ENCODE measurements around the gene GALNT12.

GALNT12 gene

DNA sequence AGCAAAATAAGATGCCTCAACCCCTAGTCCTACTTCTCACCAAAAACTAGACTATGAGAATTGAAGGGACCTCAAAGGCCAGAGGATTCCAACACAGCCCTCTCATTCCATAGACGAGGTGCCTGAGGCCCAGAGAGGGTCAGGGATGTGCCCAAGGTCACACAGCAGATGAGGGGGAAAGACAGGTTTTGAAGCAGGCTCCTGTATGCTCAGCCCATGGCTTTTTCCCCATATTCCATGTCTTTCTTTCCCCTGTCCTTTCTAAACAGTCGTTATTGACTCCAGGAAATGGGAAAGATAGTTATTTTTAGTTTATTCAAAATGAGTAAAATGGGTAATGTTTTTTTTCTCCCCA is 75.1 kb downstream of the GALNT12 start:
- DNase-seq = no peak

DNA sequence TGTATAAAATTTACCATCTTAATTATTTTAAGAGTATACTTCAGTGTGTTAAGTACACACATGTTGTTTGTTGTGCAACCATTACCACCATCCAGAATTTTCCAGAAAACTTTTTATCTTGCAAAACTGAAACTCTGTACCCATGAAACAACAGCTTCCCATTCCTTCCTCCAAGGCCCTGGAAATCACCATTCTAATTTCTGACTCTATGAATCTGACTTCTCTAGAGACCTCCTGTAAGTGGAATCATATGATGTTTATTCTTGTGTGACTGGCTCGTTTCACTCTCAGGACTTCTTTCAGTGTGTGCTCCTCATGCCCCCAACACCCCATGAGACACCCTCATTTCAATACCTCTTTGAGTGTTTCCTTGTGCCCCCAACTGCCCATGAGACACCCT is 75.8 kb downstream of the GALNT12 start:
- DNase-seq = no peak

DNA sequence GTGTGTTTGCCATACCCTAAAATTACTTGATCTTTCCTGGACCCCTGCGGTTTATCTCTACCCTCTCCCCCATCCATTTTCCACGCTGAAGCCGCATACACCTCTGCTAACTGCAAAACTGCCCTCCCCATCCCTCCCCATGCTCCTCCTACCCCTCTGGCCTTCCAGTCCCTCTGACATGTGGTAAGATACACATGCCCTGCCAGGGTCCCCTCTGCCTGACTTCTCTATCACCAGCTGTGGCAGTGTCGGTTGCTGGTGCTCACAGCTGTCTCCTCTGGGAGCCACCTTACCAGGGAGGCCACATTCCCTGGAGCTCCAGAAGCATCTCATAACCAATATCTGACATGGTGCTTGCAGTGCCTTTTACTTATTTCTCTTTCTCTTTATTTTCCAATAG is 77.4 kb downstream of the GALNT12 start:
- DNase-seq = no peak

DNA sequence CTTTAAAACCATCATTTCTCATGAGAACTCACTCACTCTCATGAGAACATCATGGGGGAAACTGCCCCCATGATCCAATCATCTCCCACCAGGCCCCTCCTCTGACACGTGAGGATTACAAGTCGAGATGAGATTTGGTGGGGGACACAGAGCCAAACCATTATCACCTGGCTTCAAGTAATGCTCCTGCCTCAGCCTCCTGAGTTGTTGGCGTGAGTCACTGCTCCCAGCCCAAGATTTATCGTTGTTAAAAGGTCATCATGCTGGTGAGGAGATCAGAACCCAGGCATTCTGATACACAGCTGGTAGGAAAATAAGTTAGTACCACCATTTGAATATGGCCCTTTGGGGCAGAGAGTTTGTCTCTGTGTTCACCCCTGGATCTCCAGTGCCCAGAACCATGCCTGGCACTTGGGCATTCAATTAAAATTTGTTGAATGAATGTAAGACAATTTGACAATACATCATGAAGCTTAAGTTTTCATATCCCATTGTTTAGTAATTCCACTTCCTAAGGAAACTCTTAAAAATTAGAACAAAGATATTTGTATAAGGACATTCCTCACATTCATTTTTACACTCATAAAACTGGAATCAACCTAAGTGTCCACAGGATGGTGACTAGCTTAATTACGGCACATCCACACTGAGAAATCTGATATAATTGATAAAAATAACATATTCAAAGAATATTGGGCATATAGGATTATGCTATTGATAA is 78.3 kb downstream of the GALNT12 start:
- DNase-seq = no peak

DNA sequence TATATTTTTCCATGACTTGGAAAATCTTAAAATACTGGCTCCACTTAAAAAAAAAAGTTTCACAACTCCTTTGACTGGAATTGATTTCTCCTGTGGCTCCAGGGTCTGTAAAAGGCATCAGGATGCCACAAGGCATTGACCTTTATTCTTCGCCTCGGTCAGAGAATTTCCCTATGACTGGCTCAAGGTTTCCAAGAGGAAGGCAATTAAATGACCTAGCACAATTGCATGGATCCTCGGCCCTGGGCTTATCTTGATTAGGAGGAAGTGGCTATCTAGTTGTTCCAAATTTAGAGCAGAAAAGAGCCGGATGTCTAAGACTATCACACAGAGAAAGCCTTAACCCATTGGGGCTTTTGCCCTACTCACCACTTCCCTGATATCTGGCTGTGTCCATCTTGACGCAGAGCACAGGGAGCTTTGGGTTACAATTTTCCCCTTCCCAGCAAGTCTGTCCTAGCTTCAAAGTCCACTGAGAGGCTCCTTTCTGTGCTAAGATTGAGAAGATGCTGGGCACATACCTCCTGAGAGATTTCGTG is 79.3 kb downstream of the GALNT12 start:
- no peak for DNase-seq

DNA sequence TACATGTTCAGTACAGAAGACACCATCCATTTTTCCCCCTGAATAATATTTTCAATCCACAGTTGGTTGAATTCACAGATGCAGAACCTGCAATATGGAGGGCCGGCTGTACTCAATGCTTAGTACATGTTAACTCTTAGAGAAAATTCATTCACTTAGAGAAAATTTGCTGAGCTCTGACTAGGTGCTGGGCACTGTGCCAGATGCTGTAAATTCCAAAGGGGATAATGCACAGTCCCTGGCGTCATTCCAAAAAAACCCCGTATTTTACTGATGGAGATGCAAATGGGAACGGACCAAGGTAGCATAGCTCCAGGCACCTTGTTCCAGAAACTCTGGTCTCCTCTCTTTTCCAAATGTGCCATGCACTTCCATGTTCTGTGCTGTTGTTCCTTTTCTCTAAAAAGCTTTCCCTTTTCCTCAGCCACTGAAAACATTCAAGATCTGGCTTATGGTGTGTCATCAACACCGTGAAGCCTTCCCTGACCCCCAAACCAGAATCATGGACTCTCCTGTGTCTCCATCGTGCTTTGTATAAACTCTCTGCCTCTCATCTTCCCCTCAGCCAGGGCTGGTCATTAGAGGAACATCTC is 80.5 kb downstream of the GALNT12 start:
- DNase-seq = no peak

DNA sequence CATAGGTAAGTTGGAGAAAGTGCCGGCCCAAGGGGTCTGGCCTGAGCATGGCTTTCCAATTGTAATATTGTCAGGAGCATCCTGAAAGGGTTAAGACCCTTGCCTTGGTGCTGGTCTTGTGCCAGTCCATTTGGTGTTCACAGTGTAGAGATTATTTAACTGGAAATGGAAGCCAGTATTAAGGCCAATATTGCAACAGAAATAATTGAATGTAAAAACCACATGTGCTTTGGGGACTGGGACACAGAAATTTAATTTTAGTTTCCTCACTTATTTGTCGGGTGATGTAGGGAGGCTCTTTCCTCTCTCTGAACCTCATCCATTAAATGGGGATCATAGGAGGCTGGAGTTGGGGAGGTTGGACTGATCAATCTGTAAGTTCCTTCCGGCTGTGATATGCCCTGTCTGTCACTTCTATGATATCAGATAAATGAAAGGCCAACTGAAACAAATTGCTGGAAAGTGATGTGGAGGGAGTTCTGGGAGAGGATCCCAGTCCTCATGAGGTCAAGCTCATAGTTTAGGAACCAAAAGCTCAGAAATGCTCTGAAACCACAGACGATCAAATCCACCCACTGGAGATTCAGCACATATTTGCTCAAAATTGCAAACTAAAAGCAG is 81.4 kb downstream of the GALNT12 start:
- no peak for DNase-seq

DNA sequence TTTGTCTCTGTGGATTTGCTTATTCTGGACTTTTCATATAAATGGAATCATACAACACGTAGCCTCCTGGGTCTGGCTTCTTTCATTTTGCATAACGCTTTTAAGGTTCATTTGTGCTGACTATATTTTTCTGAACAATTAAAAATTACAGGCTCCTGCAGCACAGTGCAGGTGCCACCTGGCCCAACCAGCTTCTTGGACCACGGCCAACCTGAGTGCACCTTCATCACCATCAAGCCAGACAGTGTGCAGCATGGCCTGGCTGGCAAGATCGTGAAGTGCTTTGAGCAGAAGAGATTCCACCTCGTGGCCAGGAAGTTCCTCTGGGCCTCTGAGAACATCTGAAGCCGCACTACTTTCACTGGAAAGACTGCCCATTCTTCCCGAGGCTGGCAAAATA is 82.8 kb downstream of the GALNT12 start:
- no peak for DNase-seq

DNA sequence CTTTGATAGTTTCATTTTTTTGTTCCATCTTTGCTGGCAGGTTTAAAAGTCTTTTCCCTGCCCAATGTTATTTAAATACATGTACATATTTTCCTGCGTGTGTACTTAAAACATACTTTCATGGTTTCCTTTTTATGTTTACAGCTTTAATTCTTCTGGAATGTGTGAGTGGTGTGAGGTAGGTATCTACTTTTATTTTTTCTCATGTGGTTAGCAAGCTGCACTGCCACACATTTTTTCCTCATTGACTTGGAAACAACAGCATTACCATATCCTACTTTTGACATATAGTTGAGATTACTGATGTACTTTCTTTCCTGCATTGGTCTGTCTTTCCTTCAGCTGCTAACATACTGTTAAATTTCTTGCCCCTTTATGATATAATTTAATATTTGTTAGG is 84.8 kb downstream of the GALNT12 start:
- DNase-seq = no peak

DNA sequence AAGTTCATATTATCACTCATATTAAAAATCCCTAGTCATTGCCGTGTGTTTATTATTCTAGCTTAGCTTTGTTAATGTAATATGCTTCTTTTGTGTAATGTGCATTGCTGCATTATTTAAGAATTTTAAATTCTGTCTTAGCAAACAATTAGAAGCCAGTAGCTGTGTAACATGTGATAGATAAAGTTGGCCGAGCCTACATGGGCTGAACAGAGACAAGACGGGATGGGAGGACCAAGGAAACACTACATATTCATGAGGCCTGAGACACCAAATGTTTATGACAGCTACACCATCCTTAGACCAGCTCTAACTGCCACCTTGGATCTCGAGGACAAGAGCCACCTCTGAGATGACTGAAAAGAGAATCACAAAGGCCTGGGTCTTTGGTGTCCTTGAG is 85.2 kb downstream of the GALNT12 start:
- no peak for DNase-seq

DNA sequence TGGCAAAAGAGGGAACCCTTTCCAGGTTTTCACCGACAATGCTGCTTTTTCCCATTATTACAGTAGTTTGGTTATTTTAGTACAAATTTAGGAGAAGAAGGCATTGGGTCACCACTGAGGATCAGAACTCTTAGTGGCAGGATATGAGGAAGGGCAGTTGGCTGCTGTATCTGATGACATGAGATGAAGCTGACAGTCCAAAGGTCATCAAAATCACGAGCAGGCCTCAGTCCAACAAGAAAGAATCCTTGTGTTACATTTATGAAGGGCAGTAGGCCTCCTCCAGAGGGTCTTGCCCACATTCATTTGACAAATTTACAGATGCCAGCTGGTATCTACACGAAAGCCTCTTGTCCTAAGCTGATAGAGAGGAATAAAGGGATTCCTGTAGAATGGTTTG is 86.7 kb downstream of the GALNT12 start:
- no peak for DNase-seq

DNA sequence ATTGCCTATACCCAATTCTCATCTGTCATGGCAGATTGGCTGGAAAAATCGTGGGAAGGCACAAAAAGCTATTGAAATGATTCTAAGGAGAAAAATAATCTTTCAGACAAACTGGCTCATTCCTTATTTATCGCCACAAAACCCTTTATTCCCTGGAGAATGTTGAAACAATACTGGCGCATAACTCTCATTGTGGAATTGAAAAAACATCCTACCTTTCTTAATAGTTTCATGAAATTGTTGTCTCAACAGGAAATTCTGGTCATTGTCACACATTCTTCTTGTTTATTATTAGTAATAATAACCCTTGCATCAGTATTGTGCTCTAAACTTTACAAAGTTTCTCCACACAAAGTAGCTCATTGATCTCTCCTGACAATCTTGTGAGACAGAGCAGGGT is 87.3 kb downstream of the GALNT12 start:
- DNase-seq = no peak

DNA sequence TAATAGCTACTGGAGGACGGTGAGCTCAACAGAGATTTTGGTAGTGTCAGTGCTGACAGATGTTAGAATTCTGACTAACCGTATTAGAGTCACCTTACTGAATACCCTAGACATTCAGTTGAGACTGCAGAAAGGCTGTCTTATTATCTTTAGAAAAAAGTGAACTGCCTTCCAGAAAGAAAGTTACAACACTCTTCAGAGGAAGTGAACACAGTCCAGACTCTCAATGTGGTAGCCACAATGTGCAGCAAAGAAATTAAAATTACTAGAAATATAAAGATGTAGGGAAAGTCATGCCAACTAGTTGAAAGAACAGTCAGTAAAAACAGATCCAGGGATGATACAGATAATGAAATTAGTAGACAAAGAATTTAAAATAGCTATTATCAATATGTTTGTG is 89.2 kb downstream of the GALNT12 start:
- no peak for DNase-seq

DNA sequence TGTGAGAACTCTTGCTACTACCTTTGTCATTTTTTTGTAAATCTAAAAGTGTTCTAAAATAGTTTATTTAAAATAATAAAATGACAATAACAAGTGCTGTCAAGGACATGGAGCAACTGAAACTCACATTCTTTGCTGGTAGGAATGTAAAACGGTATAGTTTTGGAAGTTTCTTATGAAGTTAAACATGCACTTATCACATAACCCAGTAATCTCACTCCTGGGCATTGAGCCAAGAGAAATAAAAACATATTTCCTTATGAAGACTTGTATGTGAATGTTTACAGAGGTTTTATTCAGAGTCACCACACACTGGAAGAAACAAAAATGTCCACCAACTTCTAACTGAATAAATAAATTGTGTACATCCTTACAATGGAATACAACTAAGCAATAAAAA is 90.3 kb downstream of the GALNT12 start:
- no peak for DNase-seq

DNA sequence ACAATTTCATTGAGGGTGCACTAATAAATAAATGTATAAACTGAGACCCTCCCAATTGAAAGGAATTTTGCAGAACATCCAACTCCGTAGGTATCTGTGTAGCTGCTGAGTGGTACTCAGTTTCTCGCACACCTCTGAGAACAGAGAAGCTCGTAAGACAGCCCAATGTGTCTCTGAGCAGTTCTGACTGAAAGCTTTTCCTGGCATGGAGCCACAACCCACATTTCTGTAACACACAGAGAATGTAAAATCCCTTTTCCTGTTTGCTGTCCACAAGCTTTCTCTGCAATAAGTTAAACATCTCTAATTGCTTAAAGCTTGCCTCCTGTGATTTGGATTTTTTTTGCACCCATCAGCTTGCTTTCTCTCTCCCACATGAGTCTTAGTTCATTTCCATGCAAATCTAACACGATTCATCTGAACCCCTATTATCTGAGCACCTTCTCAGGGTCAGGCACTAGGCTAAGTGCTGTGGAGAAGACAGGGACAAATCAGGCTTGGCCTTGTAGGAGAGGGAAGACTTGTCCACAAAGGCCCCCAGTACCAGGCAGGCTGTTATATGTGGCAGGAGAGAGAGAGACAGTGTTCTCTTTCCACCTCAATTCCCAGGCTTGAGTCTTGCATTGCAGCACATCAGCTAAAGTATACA is 92.1 kb downstream of the GALNT12 start:
- DNase-seq = no peak
